Neuronal stem cell (in vitro differentiated cells): ENCODE results near the gene UXT.
"Not testable (repeated sequence)": the region's sequence is repeated elsewhere in the genome, so short reads cannot be mapped to it uniquely, and the experiment has no call there.

Source experiments
- DNase-seq: peaks from one replicate; pipeline ENCODE4 v3.0.0-alpha.2; 2013; ENCODE audit warnings: low spot score
- H2AFZ ChIP-seq: one replicate; pipeline ENCODE4 v1.6.1; 2013; ENCODE audit warnings: mild to moderate bottlenecking, low read length, inconsistent platforms
- H2AK5ac ChIP-seq: 2 replicates; pipeline ENCODE4 v1.6.1; 2013; ENCODE audit warnings: low read depth, mild to moderate bottlenecking, inconsistent platforms, low read length, moderate library complexity, mixed read lengths
- H2BK120ac ChIP-seq: 2 replicates; pipeline ENCODE4 v1.6.1; 2013; ENCODE audit warnings: low read depth, mild to moderate bottlenecking, inconsistent platforms, low read length, moderate library complexity, mixed read lengths
- H2BK12ac ChIP-seq: one replicate; pipeline ENCODE4 v1.6.1; 2013; ENCODE audit warnings: low read length, inconsistent platforms
- H2BK15ac ChIP-seq: 2 replicates; pipeline ENCODE4 v1.6.1; 2013; ENCODE audit warnings: mild to moderate bottlenecking, low read length, inconsistent platforms, mixed read lengths
- H2BK5ac ChIP-seq: one replicate; pipeline ENCODE4 v1.6.1; 2013; ENCODE audit warnings: inconsistent platforms, mild to moderate bottlenecking, low read length, moderate library complexity
- H3K14ac ChIP-seq: one replicate; pipeline ENCODE4 v1.6.1; 2013; ENCODE audit warnings: low read length, inconsistent platforms
- H3K18ac ChIP-seq: 2 replicates; pipeline ENCODE4 v1.6.1; 2013; ENCODE audit warnings: low read length, inconsistent platforms
- H3K23ac ChIP-seq: 2 replicates; pipeline ENCODE4 v1.6.1; 2013; ENCODE audit warnings: low read depth, mild to moderate bottlenecking, mixed read lengths, low read length, inconsistent platforms; ENCODE audit not compliant: poor library complexity
- H3K27ac ChIP-seq: replicated peaks from 3 replicates; pipeline ENCODE4 v1.5.1; 2013; ENCODE audit warnings: low read length, inconsistent platforms
- H3K27me3 ChIP-seq, 3 experiments: 2 replicates each; pipeline ENCODE4 v1.6.1; 2013; ENCODE audit warnings: low read length in 3 of 3, mild to moderate bottlenecking in 2 of 3, inconsistent platforms in 1 of 3, low read depth in 1 of 3, mixed read lengths in 1 of 3, moderate library complexity in 1 of 3; ENCODE audit not compliant: control insufficient read depth in 3 of 3, insufficient read depth in 3 of 3
- H3K36me3 ChIP-seq, 2 donors: replicated peaks in 1 of 2; 2 replicates each; pipeline ENCODE4 v1.6.1; 2013; ENCODE audit warnings: low read length in 2 of 2; ENCODE audit not compliant: control insufficient read depth in 2 of 2, insufficient read depth in 2 of 2
- H3K4ac ChIP-seq: 2 replicates; pipeline ENCODE4 v1.6.1; 2013; ENCODE audit warnings: inconsistent platforms, mild to moderate bottlenecking, low read length, moderate library complexity
- H3K4me1 ChIP-seq, 2 donors: 1 replicate in 1 of 2; 2 replicates in 1 of 2; pipeline ENCODE4 v1.6.1; 2013; ENCODE audit warnings: low read length in 2 of 2, low read depth in 1 of 2; ENCODE audit not compliant: control insufficient read depth in 2 of 2, insufficient read depth in 1 of 2
- H3K4me2 ChIP-seq: one replicate; pipeline ENCODE4 v1.6.1; 2013; ENCODE audit warnings: mild to moderate bottlenecking, low read length, inconsistent platforms; ENCODE audit not compliant: insufficient read depth, poor library complexity, severe bottlenecking
- H3K4me3 ChIP-seq, 2 donors: 2 replicates each; pipeline ENCODE4 v1.5.1; 2013; ENCODE audit warnings: low read length in 2 of 2, mild to moderate bottlenecking in 2 of 2, inconsistent platforms in 1 of 2, moderate library complexity in 1 of 2
- H3K79me1 ChIP-seq: one replicate; pipeline ENCODE4 v1.6.1; 2013; ENCODE audit warnings: low read depth, mild to moderate bottlenecking, inconsistent platforms, low read length, moderate library complexity
- H3K9ac ChIP-seq: one replicate; pipeline ENCODE4 v1.6.1; 2013; ENCODE audit warnings: mild to moderate bottlenecking, low read depth, low read length, inconsistent platforms; ENCODE audit not compliant: poor library complexity
- H3K9me3 ChIP-seq, 2 donors: replicated peaks in 1 of 2; 2 replicates each; pipeline versions ENCODE3 to v1.6.1; 2013; ENCODE audit warnings: low read length in 2 of 2, mild to moderate bottlenecking in 2 of 2, inconsistent platforms in 1 of 2, low read depth in 1 of 2, mixed read lengths in 1 of 2, moderate library complexity in 1 of 2; ENCODE audit not compliant: control insufficient read depth in 2 of 2, insufficient read depth in 1 of 2
- H4K8ac ChIP-seq: one replicate; pipeline ENCODE4 v1.6.1; 2013; ENCODE audit warnings: low read depth, mild to moderate bottlenecking, inconsistent platforms, low read length, moderate library complexity
- H4K91ac ChIP-seq: one replicate; pipeline ENCODE4 v1.6.1; 2013; ENCODE audit warnings: low read length, low read depth, mild to moderate bottlenecking, inconsistent platforms; ENCODE audit not compliant: poor library complexity
- WGBS, 2 donors: extraction: QIAGEN DNeasy Blood & Tissue Kit; methylation state at CpG; one replicate each; pipeline ENCODE4 v1.1.7; 2013; ENCODE audit warnings: missing lambda C conversion rate in 2 of 2, mixed read lengths in 1 of 2; ENCODE audit not compliant: insufficient read length in 2 of 2, insufficient replicate concordance in 1 of 2; ENCODE audit errors: extremely low coverage in 2 of 2; 5-methylcytosine and 5-hydroxymethylcytosine counted together

Gene UXT

GRCh38 chrX:47607091-47607490 lies 51.9 kb downstream of the UXT start:
- H3K4me2 ChIP-seq: no peak overlapping the region
- H4K91ac ChIP-seq: no peak overlapping the region
- H2AK5ac ChIP-seq: no peak overlapping the region
- no peaks in the 10 kb centered on the region for H3K27me3 ChIP-seq
- H3K14ac ChIP-seq: no peak overlapping the region
- no peaks in the 10 kb centered on the region for H3K9me3 ChIP-seq
- no peak overlapping the region for H4K8ac ChIP-seq
- peaks cover 0 to 10% of the 10 kb centered on the region in 2 donors for H3K4me1 ChIP-seq
- no peak overlapping the region for H2BK15ac ChIP-seq
- DNase-seq: no peak
- H2AFZ ChIP-seq: no peak overlapping the region
- no peak overlapping the region for H3K4me3 ChIP-seq
- H3K23ac ChIP-seq: no peak overlapping the region
- H3K27ac ChIP-seq: no peak overlapping the region
- no peak overlapping the region for H3K9ac ChIP-seq
- H2BK120ac ChIP-seq: no peak overlapping the region
- no peak overlapping the region for H3K18ac ChIP-seq
- no peak overlapping the region for H3K4ac ChIP-seq
- no peak overlapping the region for H2BK5ac ChIP-seq
- no peaks in the 10 kb centered on the region for H3K79me1 ChIP-seq
- no peak overlapping the region for H2BK12ac ChIP-seq
- no peaks in the 10 kb centered on the region for H3K36me3 ChIP-seq

- no CpG with 5 or more reads among the region's 9 CpGs for WGBS, 2 donors
- no peak for DNase-seq
- peaks cover 0 to 10% of the 10 kb centered on the region in 2 donors for H3K4me1 ChIP-seq
These were observed 54.0 kb downstream of the UXT start for GRCh38 chrX:47605024-47605423.

GRCh38 chrX:47603125-47603524 lies 55.9 kb downstream of the UXT start:
- no CpG with 5 or more reads among the region's 4 CpGs for WGBS, 2 donors
- H3K4me3 ChIP-seq, H3K18ac ChIP-seq: not testable (repeated sequence)

More at GRCh38 chrX:47605024-47605423, 54.0 kb downstream of the UXT start:
- no peak overlapping the region for H2AFZ ChIP-seq
- no peak overlapping the region for H2BK5ac ChIP-seq
- H3K23ac ChIP-seq: no peak overlapping the region
- H4K91ac ChIP-seq: no peak overlapping the region
- no peak overlapping the region for H3K9ac ChIP-seq
- no peak overlapping the region for H2BK120ac ChIP-seq
- H3K27ac ChIP-seq: no peak overlapping the region
- no peaks in the 10 kb centered on the region for H3K36me3 ChIP-seq
- no peaks in the 10 kb centered on the region for H3K79me1 ChIP-seq
- H3K9me3 ChIP-seq: no peaks in the 10 kb centered on the region
- H3K27me3 ChIP-seq: no peaks in the 10 kb centered on the region
- H2BK12ac ChIP-seq: no peak overlapping the region
- no peak overlapping the region for H3K4me3 ChIP-seq
- H3K4ac ChIP-seq: no peak overlapping the region
- H4K8ac ChIP-seq: no peak overlapping the region
- no peak overlapping the region for H3K18ac ChIP-seq
- H2BK15ac ChIP-seq: no peak overlapping the region
- no peak overlapping the region for H3K14ac ChIP-seq
- H3K4me2 ChIP-seq: no peak overlapping the region
- no peak overlapping the region for H2AK5ac ChIP-seq

More at GRCh38 chrX:47603125-47603524, 55.9 kb downstream of the UXT start:
- not testable (repeated sequence) for H3K4me2 ChIP-seq, H3K27ac ChIP-seq, H3K27me3 ChIP-seq, H4K91ac ChIP-seq, H2BK5ac ChIP-seq, H2AFZ ChIP-seq, H3K23ac ChIP-seq, H3K4me1 ChIP-seq, H3K14ac ChIP-seq, H3K36me3 ChIP-seq, H4K8ac ChIP-seq, H3K4ac ChIP-seq, H2BK12ac ChIP-seq, H3K79me1 ChIP-seq, H2AK5ac ChIP-seq, H2BK120ac ChIP-seq, H3K9me3 ChIP-seq, H3K9ac ChIP-seq, H2BK15ac ChIP-seq, DNase-seq
